ENCODE measurements around the gene NAV3. TPM values are rescaled to one million over a fixed set of nuclear protein-coding genes. Genes with fewer than 3 reads are reported as not detected.

NAV3 gene
- polyA plus RNA-seq, 3 donors = 0.11 TPM; not detected in 2

DNA sequence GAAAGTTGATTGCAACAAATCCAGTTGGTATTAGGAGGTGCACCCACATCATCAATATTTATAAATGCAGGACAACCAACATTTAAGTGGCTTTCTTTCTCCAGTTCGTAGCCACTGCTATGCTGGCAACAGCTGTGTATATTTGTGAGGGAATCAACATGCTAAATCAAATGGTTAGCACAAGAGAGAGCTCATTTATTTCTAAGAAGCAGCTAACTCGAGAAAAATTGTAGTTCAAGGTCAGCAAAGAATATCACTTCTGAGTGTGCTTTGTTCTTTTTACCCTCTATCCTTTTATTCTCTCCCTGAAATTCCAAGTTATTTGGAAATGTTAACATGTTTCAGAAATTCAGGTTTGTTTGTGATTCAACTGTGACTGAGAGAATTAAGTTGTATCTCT, 137.3 kb downstream of the NAV3 start:
- no peaks in the 10 kb centered on the region for H3K4me1 Mint-ChIP-seq
- H3K4me3 ChIP-seq (replicated peaks in 1 of 3; ENCODE audit: low read depth in 2 of 3, low read length in 3 of 3) = no peak overlapping the region
- H2AFZ ChIP-seq (ENCODE audit: insufficient read depth, low read depth, low read length, poor library complexity, severe bottlenecking) = no peak overlapping the region
- no peak overlapping the region for H3K4me2 ChIP-seq (replicated peaks; ENCODE audit: extremely low read depth, low read length, poor library complexity, severe bottlenecking)
- intact Hi-C loops (cut with micrococcal nuclease) = no loop called here
- H3K9me3 Mint-ChIP-seq = peaks cover 0 to 2% (median 0%) of the 10 kb centered on the region in 7 donors
- WGBS (ENCODE audit: insufficient coverage) = no CpG with 5 or more reads among the region's 2 CpGs
- TF ChIP-seq, protein P1, sequence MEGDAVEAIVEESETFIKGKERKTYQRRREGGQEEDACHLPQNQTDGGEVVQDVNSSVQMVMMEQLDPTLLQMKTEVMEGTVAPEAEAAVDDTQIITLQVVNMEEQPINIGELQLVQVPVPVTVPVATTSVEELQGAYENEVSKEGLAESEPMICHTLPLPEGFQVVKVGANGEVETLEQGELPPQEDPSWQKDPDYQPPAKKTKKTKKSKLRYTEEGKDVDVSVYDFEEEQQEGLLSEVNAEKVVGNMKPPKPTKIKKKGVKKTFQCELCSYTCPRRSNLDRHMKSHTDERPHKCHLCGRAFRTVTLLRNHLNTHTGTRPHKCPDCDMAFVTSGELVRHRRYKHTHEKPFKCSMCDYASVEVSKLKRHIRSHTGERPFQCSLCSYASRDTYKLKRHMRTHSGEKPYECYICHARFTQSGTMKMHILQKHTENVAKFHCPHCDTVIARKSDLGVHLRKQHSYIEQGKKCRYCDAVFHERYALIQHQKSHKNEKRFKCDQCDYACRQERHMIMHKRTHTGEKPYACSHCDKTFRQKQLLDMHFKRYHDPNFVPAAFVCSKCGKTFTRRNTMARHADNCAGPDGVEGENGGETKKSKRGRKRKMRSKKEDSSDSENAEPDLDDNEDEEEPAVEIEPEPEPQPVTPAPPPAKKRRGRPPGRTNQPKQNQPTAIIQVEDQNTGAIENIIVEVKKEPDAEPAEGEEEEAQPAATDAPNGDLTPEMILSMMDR (IDR thresholded peaks at IDR 0.05) = no peak
- H3K36me3 ChIP-seq (replicated peaks in 1 of 2; ENCODE audit: control insufficient read depth in 1 of 2, insufficient read depth in 2 of 2, low read length in 2 of 2) = no peaks in the 10 kb centered on the region
- H3K4me3 Mint-ChIP-seq = no peak overlapping the region
- peaks cover 0 to 2% (median 1%) of the 10 kb centered on the region in 3 donors for H3K27me3 Mint-ChIP-seq (ENCODE audit: low read depth in 3 of 3)
- no peak overlapping the region for H3K27ac Mint-ChIP-seq
- no peaks in the 10 kb centered on the region for H3K9me3 ChIP-seq (replicated peaks in 1 of 2; ENCODE audit: control insufficient read depth in 1 of 2, insufficient read depth in 1 of 2, low read length in 2 of 2)
- no peaks in the 10 kb centered on the region for H3K36me3 Mint-ChIP-seq
- H3K27ac ChIP-seq (ENCODE audit: low read depth in 1 of 2, low read length in 2 of 2) = no peak overlapping the region
- DNase-seq = no peak
- H4K20me1 ChIP-seq (ENCODE audit: insufficient read depth, low read length) = no peaks in the 10 kb centered on the region
- no peaks in the 10 kb centered on the region for H3K27me3 ChIP-seq (ENCODE audit: control insufficient read depth in 2 of 2, insufficient read depth in 2 of 2, low read length in 2 of 2)
- no peaks in the 10 kb centered on the region for H3K79me2 ChIP-seq (ENCODE audit: insufficient read depth, low read length)
- no peaks in the 10 kb centered on the region for H3K4me1 ChIP-seq (ENCODE audit: control insufficient read depth in 1 of 2, insufficient read depth in 2 of 2, low read length in 2 of 2)
- H3K9ac ChIP-seq (ENCODE audit: insufficient read depth, low read length, poor library complexity, severe bottlenecking) = no peak overlapping the region

- Mint-ChIP-seq H3K4me1 (no peaks in the 10 kb centered on the region), H3K27me3 (ENCODE audit: low read depth in 3 of 3) (peaks cover 0 to 3% (median 2%) of the 10 kb centered on the region in 3 donors), H3K36me3 (no peaks in the 10 kb centered on the region), H3K9me3 (peaks cover 0 to 3% (median 0%) of the 10 kb centered on the region in 7 donors), H3K27ac (no peak overlapping the region), H3K4me3 (no peak overlapping the region)
- Histone ChIP-seq H3K36me3 (replicated peaks in 1 of 2; ENCODE audit: control insufficient read depth in 1 of 2, insufficient read depth in 2 of 2, low read length in 2 of 2) (no peaks in the 10 kb centered on the region), H3K4me3 (replicated peaks in 1 of 3; ENCODE audit: low read depth in 2 of 3, low read length in 3 of 3) (no peak overlapping the region), H3K79me2 (ENCODE audit: insufficient read depth, low read length) (no peaks in the 10 kb centered on the region), H3K9me3 (replicated peaks in 1 of 2; ENCODE audit: control insufficient read depth in 1 of 2, insufficient read depth in 1 of 2, low read length in 2 of 2) (no peaks in the 10 kb centered on the region), H3K27me3 (ENCODE audit: control insufficient read depth in 2 of 2, insufficient read depth in 2 of 2, low read length in 2 of 2) (no peaks in the 10 kb centered on the region), H3K4me2 (replicated peaks; ENCODE audit: extremely low read depth, low read length, poor library complexity, severe bottlenecking) (no peak overlapping the region), H4K20me1 (ENCODE audit: insufficient read depth, low read length) (no peaks in the 10 kb centered on the region), H3K27ac (ENCODE audit: low read depth in 1 of 2, low read length in 2 of 2) (no peak overlapping the region), H3K4me1 (ENCODE audit: control insufficient read depth in 1 of 2, insufficient read depth in 2 of 2, low read length in 2 of 2) (no peaks in the 10 kb centered on the region), H3K9ac (ENCODE audit: insufficient read depth, low read length, poor library complexity, severe bottlenecking) (no peak overlapping the region), H2AFZ (ENCODE audit: insufficient read depth, low read depth, low read length, poor library complexity, severe bottlenecking) (no peak overlapping the region)
- no peak for DNase-seq
- intact Hi-C loops (cut with micrococcal nuclease) = no loop called here
- TF ChIP-seq, protein P1 (IDR thresholded peaks at IDR 0.05) = no peak
- WGBS (ENCODE audit: insufficient coverage) = no CpG with 5 or more reads among the region's 6 CpGs
These were observed 137.9 kb downstream of the NAV3 start for GRCh38 chr12:77968571-77968970.

Data from CD14-positive monocyte (primary cell).